Keratinocyte (primary cell): ENCODE measurements around the gene GHRHR. TPM values are rescaled to one million over a fixed set of nuclear protein-coding genes. Genes with fewer than 3 reads are reported as not detected.

ENCODE experiments used
- DNase-seq: peaks from one replicate; pipeline ENCODE4 v3.0.0-alpha.2; 2011; ENCODE audit warnings: low read depth, missing footprints, low spot score
- FAIRE-seq: peaks from 2 replicates; lab custom pipeline; 2011; peaks lifted over from hg19 to GRCh38; lab: Jason Lieb, UNC
- H2AFZ ChIP-seq: 2 replicates; pipeline ENCODE4 v1.6.0; 2012; ENCODE audit warnings: low read length, control low read depth, inconsistent platforms; ENCODE audit not compliant: control insufficient read depth
- H3K27ac ChIP-seq: 2 replicates; pipeline ENCODE4 v1.5.1; 2011; ENCODE audit warnings: low read length; ENCODE audit not compliant: control insufficient read depth, insufficient read depth
- H3K27me3 ChIP-seq: 3 replicates; pipeline ENCODE4 v1.6.0; 2011; ENCODE audit warnings: low read length; ENCODE audit not compliant: control insufficient read depth, insufficient read depth; ENCODE audit errors: extremely low read depth
- H3K36me3 ChIP-seq, 2 experiments: 2 replicates in 1 of 2; 3 replicates in 1 of 2; pipeline ENCODE4 v1.5.1; 2011; ENCODE audit warnings: low read length in 2 of 2, mild to moderate bottlenecking in 1 of 2; ENCODE audit not compliant: control insufficient read depth in 2 of 2, insufficient read depth in 2 of 2; ENCODE audit errors: extremely low read depth in 1 of 2
- H3K4me1 ChIP-seq: 3 replicates; pipeline ENCODE4 v1.5.1; 2011; ENCODE audit warnings: low read length; ENCODE audit not compliant: control insufficient read depth, insufficient read depth; ENCODE audit errors: extremely low read depth
- H3K4me2 ChIP-seq: 3 replicates; pipeline ENCODE4 v1.6.0; 2011; ENCODE audit warnings: low read depth, low read length; ENCODE audit not compliant: control insufficient read depth, insufficient read depth; ENCODE audit errors: extremely low read depth
- H3K4me3 ChIP-seq, 3 experiments: fragments of 200-600 bp in 1 of 3; sonication (generic) in 1 of 3; 2 replicates in 2 of 3; 3 replicates in 1 of 3; pipeline ENCODE4 v1.5.1; 2011 to 2016; ENCODE audit warnings: low read length in 3 of 3, mild to moderate bottlenecking in 3 of 3, control low read depth in 2 of 3, inconsistent platforms in 1 of 3, low read depth in 1 of 3, mixed read lengths in 1 of 3, mixed run types in 1 of 3, moderate library complexity in 1 of 3; ENCODE audit not compliant: control insufficient read depth in 2 of 3, insufficient read depth in 2 of 3; ENCODE audit errors: extremely low read depth in 1 of 3
- H3K79me2 ChIP-seq: 2 replicates; pipeline ENCODE4 v1.6.0; 2012; ENCODE audit warnings: low read length; ENCODE audit not compliant: control insufficient read depth, insufficient read depth
- H3K9ac ChIP-seq: 3 replicates; pipeline ENCODE4 v1.6.0; 2011; ENCODE audit warnings: low read length; ENCODE audit not compliant: control insufficient read depth, insufficient read depth; ENCODE audit errors: extremely low read depth
- H3K9me1 ChIP-seq: 3 replicates; pipeline ENCODE4 v1.6.0; 2011; ENCODE audit warnings: low read length; ENCODE audit not compliant: control insufficient read depth, insufficient read depth; ENCODE audit errors: extremely low read depth
- H3K9me3 ChIP-seq: 2 replicates; pipeline ENCODE4 v1.5.1; 2012; ENCODE audit warnings: low read depth, low read length; ENCODE audit not compliant: control insufficient read depth
- H4K20me1 ChIP-seq: 3 replicates; pipeline ENCODE4 v1.6.0; 2011; ENCODE audit warnings: low read length; ENCODE audit not compliant: control insufficient read depth, insufficient read depth; ENCODE audit errors: extremely low read depth
- EZH2 ChIP-seq: IDR thresholded peaks from one replicate; pipeline ENCODE4 v1.6.1; 2012; ENCODE audit warnings: inconsistent platforms, mild to moderate bottlenecking, low read length, moderate library complexity
- dilution Hi-C: fragments of 300-500 bp; cut with MboI; formaldehyde crosslinking; loops from one replicate; pipeline ENCODE4 v1.7.0; 2020; ENCODE audit warnings: low sequenced_read_pairs; ENCODE audit not compliant: extremely low pct_ligation_motif_present
- polyA plus RNA-seq, 5 experiments: library from polyadenylated mRNA; depleted of rRNA in 3 of 5; stranded (reverse) in 3 of 5; stranded (forward) in 1 of 5; unstranded in 1 of 5; fragments of >200 nt; gene quantifications; 1 replicate in 1 of 5; 2 replicates in 3 of 5; 3 replicates in 1 of 5; pipeline versions ENCODE4 v1.2.1 to v1.2.3, GENCODE V29; 2011 to 2012; ENCODE audit warnings: missing spikeins in 2 of 5, low read depth in 1 of 5, low replicate concordance in 1 of 5
- TF ChIP-seq, protein P1 (sequence below), 3 experiments: IDR thresholded peaks in 1 of 3; conservative IDR thresholded peaks in 1 of 3; optimal IDR thresholded peaks in 1 of 3; 2 replicates in 2 of 3; 3 replicates in 1 of 3; pipeline versions ENCODE3 to v1.5.1; 2011; ENCODE audit warnings: low read length in 3 of 3, mild to moderate bottlenecking in 3 of 3, moderate library complexity in 2 of 3, control low read depth in 1 of 3, inconsistent platforms in 1 of 3; ENCODE audit not compliant: insufficient read depth in 2 of 3; ENCODE audit errors: extremely low read depth in 1 of 3

GHRHR gene
- polyA plus RNA-seq, 1 donor (not counting 4 experiments of a cell fraction or from before 2014, with no cell fraction given) = not detected

DNA sequence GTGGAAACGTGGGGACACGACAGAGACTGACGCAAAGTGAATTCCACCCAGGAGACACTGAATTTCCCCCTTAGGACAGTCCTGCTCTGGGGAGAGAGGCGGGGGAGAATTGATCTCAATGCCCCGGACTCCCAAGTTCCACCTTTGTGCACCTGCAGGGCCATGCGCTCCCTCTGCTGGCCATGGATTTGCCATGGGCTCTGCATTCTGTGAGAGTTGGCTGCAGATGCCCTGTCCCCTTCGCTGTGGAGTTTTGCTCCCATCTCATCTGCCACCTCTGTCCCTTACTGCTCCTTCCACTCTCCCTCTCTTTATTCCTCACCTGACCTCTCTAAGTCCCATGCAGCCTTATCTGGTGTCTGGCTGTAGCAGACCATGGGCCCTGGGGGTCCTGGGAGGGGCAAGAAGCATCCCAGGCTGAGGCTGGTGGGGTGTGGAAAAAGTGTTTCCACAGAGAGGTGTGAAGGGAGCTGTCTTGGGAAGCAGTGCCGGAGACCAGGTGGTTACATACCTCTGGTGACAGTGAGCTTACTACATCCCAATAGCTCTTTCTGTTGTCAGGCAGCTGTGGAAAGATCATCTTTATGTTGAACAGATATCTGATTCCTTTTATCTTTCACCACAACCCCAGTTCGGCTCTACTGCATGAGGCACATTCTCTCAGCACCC lies 14.3 kb downstream of the GHRHR start:
- H3K36me3 ChIP-seq = no peaks in the 10 kb centered on the region
- H3K9me3 ChIP-seq = no peaks in the 10 kb centered on the region
- no peak overlapping the region for H3K4me2 ChIP-seq
- no peaks in the 10 kb centered on the region for H3K9me1 ChIP-seq
- FAIRE-seq (no peak), DNase-seq (no peak)
- no peaks in the 10 kb centered on the region for H3K4me1 ChIP-seq
- H3K79me2 ChIP-seq = no peaks in the 10 kb centered on the region
- TF ChIP-seq EZH2 = no peak
- TF ChIP-seq, protein P1, sequence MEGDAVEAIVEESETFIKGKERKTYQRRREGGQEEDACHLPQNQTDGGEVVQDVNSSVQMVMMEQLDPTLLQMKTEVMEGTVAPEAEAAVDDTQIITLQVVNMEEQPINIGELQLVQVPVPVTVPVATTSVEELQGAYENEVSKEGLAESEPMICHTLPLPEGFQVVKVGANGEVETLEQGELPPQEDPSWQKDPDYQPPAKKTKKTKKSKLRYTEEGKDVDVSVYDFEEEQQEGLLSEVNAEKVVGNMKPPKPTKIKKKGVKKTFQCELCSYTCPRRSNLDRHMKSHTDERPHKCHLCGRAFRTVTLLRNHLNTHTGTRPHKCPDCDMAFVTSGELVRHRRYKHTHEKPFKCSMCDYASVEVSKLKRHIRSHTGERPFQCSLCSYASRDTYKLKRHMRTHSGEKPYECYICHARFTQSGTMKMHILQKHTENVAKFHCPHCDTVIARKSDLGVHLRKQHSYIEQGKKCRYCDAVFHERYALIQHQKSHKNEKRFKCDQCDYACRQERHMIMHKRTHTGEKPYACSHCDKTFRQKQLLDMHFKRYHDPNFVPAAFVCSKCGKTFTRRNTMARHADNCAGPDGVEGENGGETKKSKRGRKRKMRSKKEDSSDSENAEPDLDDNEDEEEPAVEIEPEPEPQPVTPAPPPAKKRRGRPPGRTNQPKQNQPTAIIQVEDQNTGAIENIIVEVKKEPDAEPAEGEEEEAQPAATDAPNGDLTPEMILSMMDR (optimal IDR thresholded peaks at IDR 0.05 in 1 of 3, IDR thresholded peaks at IDR 0.05 in 1 of 3, conservative IDR thresholded peaks at IDR 0.05 in 1 of 3; ENCODE audit: extremely low read depth in 1 of 3, insufficient read depth in 2 of 3, low read length in 3 of 3) = peak; percentile 60 to 89 (median 84)
- dilution Hi-C loops = loop anchor here (25.0 kb wide), 1 partner anchor 134 kb away; no protein-coding TSS in a partner anchor
- H3K4me3 ChIP-seq = no peak overlapping the region
- no peak overlapping the region for H3K9ac ChIP-seq
- no peak overlapping the region for H3K27ac ChIP-seq
- H2AFZ ChIP-seq = no peak overlapping the region
- peaks cover 19% of the 10 kb centered on the region for H3K27me3 ChIP-seq
- no peaks in the 10 kb centered on the region for H4K20me1 ChIP-seq

DNA sequence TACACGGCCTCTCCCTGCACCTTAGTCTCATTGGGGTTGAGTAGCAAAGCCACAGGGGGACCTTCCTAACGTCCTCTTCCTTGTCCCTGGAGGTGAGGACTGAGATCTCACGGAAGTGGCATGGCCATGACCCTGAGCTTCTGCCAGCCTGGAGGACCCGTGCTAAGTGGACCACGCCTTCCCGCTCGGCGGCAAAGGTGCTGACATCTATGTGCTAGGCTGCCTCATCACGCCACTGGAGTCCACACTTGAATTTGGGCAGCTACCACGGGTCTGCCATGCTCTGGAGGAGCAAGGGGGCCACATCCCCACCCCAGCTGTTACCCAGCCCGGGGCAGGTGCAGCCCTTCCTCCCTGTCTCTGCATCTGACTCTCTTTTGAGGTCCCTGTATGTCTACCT lies 15.3 kb downstream of the GHRHR start:
- dilution Hi-C loops = loop anchor here (25.0 kb wide), 1 partner anchor 133 kb away; no protein-coding TSS in a partner anchor
- FAIRE-seq = no peak
- H3K27me3 ChIP-seq = peaks cover 15% of the 10 kb centered on the region
- TF ChIP-seq, protein P1 (optimal IDR thresholded peaks at IDR 0.05 in 1 of 3, IDR thresholded peaks at IDR 0.05 in 1 of 3, conservative IDR thresholded peaks at IDR 0.05 in 1 of 3; ENCODE audit: extremely low read depth in 1 of 3, insufficient read depth in 2 of 3, low read length in 3 of 3) = no peak
- TF ChIP-seq EZH2 = no peak
- no peaks in the 10 kb centered on the region for H3K36me3 ChIP-seq
- H3K4me1 ChIP-seq = peaks cover under 1% of the 10 kb centered on the region
- no peaks in the 10 kb centered on the region for H3K79me2 ChIP-seq
- no peaks in the 10 kb centered on the region for H4K20me1 ChIP-seq
- no peak overlapping the region for H2AFZ ChIP-seq
- no peak for DNase-seq
- no peaks in the 10 kb centered on the region for H3K9me3 ChIP-seq
- no peak overlapping the region for H3K4me2 ChIP-seq
- no peaks in the 10 kb centered on the region for H3K9me1 ChIP-seq
- H3K9ac ChIP-seq = no peak overlapping the region
- no peak overlapping the region for H3K27ac ChIP-seq
- no peak overlapping the region for H3K4me3 ChIP-seq
